GM21825 (cell line): Measurements from ENCODE around the gene CPN1.
A peak's percentile ranks its signal among the peaks of the same experiment; 100 is the strongest.

Experiments
- ATAC-seq: cut with Tn5 transposase; IDR thresholded peaks from one replicate; pipeline ENCODE4 v1.9.1; 2021; ENCODE audit warnings: mild to moderate bottlenecking, moderate library complexity; ENCODE audit not compliant: unreplicated experiment

CPN1 gene

DNA sequence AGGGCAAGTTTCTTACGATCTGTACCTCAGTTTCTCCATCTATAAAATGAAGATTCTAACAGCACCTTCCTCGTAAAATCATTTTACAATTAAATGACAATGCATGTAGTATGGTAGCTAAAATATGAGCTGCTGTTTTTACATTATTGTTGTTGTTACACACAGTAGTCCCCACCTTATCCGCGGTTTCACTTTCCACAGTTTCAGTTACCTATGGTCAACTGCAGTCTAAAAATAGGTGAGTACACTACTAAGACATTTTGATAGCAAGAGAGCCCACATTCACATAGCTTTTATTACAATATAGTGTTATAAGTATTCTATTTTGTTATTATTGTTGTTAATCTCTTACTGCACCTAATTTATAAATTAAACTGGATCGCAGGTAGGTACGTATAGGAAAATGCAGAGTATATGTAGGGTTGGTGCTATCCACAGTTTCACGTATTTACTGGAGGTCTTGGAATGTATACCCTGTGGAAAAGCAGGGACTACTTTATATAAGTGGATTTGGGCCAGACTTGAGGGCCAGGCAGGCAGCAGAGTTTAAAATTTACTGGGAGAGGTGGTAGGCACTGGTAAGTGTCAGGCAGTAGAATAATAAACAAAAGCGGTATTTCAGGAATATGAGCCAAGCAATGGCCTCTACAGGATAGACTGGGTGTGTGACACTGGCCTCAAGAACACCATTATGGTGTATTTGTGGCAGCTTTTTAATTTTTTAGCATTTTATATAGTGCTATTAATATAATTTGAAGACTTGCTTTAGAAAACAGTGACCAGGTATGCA is 82.2 kb downstream of the CPN1 start:
- no peak for ATAC-seq

DNA sequence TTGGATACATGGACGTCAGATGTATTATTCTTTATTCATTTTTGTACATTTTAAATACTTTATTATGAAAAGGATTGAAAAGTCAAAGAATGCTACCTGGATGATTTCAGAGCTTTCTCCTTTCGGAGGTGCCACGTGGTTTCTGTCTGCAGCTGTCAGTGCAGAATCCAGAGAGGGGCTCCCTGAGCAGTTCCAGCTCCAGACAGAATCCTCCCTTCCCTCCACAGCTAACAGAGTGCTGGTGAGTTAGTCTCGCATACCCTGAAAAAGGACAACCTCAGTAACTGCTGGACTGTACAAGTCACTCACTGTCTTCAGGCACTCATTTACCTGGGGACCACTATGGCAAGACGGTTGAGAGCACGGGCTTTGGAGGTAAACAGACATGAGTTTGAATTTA is 82.8 kb downstream of the CPN1 start:
- ATAC-seq = no peak

- no peak for ATAC-seq
Measured at GRCh38 chr10:99996671-99997648, 84.7 kb downstream of the CPN1 start.

DNA sequence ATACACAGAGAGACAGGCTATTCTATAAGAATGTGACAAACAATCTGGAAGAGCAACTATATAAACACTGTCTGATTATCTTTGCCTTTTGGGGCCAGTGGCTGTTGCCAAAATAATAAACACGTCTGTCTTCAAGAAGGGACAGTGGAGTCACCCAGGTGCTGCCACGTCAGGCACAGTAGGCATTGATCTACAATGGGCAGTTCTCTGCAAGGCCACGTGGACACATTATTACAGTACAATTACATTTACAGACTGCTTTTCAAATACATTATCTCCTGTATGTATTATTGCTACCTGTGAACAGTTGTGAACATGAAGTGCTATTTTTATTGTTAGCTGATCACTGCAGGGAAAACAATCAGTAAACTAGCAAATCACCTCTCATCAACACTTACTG is 86.0 kb downstream of the CPN1 start:
- no peak for ATAC-seq

- ATAC-seq = no peak
Measured at GRCh38 chr10:99995269-99995668, 86.4 kb downstream of the CPN1 start.

- ATAC-seq = no peak
Measured at GRCh38 chr10:99994801-99995200, 86.9 kb downstream of the CPN1 start.

DNA sequence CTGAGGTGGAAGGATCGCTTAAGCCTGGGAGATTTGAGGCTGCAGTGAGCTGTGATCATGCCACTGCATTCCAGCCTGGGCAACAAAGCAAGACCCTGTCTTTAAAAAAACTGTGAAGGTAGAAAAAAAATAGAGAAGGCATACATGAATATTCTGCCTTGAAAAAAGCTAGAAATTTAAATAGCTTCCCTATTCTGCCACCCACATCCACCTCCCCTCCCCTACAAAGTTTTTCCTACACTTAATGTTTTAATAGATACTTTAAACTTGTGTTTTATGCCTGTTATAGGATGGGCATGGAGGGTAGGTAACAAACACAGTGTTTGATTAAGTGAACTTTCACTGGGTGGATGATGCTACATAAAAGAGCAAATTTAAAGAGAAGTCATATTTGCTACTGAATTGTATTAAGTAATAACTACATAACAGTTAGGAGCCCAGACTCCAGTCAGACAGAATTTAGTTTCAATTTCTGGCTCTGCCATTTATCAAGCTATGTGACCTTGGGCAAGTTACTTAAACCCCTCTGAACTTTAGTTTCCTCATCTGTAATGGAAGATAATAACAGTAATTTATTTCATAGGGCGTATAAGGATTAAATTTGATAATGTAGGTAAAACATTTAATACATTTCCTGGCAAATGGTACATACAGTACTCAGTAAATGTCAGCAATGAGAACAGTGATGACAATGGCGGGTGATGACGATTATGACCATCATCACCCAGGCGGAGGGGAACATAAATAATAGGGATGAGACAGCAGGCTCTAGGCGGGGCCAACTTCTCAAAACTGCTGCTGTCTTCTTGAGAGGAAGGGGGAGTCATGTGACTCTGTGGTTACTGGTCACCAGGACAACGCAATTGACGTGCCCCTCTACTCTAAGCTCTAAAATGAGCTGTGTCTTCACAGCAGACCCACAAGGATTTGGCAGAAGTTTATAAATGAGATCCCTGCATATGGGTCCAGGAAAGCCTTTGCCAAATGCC is 87.7 kb downstream of the CPN1 start:
- peak; percentile 89 for ATAC-seq
